GM21737 (cell line): Measurements from ENCODE around the gene NDUFB8.
"Not testable (repeated sequence)": the region's sequence is repeated elsewhere in the genome, so short reads cannot be mapped to it uniquely, and the experiment has no call there.

Experiments used
- ATAC-seq: cut with Tn5 transposase; IDR thresholded peaks from one replicate; pipeline ENCODE4 v1.9.1; 2021; ENCODE audit warnings: mild to moderate bottlenecking, moderate library complexity; ENCODE audit not compliant: unreplicated experiment

Gene NDUFB8

DNA sequence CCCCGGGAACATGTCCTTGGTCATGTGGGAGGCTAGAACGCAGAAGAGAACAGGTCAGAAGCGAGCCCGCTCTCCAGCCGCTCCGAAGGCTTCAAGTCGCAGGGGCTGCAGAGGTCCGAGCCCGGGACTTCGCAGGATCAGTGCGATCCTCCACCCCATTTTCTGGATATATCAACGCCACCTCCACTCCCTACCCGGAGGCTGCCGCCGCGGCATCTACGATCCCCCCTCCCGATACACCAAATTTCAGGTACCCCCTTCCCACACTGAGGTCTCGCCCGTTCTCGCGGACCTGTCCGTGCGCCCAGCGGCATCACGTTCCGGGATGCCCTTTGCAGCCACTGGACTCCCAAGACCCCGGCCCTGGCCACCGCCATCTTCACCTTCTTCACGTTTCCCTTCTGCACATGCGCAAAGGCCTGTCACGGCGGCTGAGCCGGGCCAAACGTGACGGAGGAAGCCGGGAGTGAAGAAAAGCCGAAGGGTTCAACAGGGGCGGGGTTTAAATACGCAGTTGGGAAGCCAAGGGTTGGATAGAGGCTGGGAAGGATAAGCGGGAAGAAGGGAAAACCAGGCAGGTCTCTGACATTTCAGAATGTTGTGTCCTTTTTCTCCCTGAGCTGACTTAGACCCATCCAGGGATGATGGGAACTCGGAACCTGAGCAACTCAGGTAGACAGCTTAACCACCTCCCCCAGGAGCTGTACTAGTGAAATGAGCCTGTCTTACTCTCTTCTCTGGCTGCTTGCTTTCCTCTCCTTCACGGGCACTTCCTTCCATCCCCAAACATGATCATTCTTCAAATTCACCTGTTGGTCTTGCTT, at the start of gene NDUFB8:
Gene NDUFB8, minus strand, starts transcription at position 397 of the 824 bp plus-strand sequence. Its CDS starts 20 bp downstream, at position 377.
- peak; percentile 66 for ATAC-seq

DNA sequence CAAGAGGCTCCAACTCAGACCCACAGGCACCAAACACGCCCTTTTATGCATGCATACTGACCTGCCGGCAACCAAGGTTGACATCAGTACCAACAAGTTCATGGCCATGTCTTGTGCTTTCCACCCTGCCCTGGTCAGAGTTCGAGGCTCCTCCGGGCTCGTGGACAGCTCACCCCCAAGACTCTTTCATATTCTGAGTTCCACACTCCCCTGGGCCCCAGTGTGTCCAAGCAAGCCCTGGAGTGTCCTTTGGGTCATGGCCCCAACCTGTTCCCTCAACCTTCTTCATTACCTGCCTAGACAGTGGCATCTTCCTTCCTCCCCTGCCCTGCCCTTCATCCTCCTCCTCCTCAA, 46.6 kb upstream of the NDUFB8 start:
- ATAC-seq, result no peak

DNA sequence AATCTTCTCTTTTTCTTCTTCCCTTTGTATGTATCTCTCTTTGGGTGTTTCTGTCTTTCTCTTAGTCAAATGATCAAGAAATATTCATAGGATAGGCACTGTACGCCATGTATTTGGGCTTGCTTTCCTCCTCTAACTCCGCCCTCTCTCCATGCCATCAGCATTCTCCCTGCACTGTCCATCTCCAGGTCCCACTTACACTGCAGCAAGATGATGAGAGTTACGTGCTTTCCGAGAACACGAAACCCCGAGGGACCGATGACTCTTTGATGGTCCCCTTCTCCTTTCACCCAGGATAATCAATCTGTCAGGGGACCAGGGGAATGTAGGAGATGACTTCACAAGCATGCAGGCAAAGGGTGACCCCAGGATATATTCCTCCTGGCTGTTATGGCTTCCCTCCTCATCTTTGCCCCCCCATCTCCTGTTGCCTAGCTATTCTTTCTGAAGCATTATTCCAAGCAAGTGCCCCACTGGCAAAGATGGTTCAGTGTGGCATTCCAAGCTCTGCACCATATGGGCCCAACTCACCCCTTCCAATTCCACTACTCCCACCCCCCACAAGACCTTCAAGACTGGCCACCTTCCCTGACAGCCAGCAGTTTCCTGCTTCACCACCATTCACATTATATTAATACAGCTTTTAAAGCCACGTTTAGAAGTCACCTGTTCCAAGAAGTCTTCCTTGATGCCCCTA, 46.1 kb upstream of the NDUFB8 start:
- no peak for ATAC-seq

DNA sequence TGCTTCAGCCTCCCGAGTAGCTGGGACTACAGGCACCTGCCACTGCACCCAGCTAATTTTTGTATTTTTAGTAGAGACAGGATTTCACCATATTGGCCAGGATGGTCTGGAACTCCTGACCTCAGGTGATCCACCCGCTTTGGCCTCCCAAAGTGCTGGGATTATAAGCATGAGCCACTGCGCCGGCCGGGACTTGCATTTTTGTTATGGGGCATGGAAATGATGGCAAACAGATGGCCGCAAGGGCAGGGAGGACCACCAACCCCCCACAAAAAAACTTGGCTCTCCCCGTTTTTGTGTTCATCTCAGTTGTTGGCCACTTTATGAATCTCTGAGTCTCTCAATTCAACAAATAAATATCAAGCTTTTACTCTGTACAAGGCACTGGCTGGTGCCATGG, 45.5 kb upstream of the NDUFB8 start:
- not testable (repeated sequence) for ATAC-seq

DNA sequence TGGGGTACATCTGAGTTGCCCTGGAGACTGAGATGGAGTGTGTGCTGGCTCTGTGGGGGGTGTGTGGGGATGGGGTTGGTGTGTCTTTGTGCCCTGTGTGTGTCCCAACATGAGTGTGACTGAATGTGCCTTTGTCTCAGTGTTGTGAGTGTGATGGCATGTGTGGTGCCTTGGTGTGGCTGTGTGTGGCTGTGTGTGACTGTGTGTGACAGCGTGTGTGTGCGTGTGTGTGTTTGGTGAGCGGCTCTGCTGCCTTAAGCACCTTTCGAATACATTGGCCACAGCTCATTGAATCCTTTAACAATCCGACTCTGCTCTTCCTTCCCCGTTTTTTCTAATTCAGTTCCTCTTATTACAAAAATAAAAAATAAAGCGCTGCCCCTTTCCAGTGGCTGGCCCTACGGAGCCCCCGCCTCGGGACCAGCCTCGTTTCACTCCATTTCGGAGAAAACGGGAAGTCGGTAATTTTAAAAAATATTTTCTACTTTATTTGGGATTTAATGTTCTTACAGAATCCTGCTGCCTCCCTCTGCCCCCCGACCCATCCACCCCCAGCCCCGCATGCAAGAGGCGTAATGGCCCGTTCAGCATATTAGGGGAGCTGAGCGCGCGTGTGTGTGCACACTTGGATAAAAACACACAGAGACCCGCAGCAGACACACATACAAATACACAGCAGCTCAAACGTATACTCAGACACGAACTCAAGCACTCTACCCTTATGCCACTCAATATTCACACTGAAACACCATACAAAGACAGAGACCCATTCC, 41.6 kb upstream of the NDUFB8 start:
- no peak for ATAC-seq

DNA sequence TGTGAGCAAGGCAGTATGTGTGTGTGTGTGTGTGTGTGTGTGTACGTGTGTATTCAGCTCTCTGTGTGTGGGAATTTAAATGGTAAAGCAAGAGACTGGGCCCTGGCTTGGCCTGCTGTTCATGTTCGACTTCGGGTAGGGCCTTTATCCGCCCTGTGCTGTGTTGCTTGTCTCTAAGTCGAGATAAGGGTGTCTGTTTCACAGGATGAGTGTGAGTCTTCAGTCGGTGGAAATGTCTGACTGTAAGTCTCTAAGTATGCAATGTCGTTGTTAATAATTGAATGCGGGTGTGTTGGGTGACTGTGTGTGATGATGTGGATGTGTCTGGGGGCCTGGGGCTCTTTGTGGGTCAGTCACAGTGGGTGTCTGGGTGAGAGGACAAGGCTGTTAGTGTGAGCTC, 40.8 kb upstream of the NDUFB8 start:
- no peak for ATAC-seq

DNA sequence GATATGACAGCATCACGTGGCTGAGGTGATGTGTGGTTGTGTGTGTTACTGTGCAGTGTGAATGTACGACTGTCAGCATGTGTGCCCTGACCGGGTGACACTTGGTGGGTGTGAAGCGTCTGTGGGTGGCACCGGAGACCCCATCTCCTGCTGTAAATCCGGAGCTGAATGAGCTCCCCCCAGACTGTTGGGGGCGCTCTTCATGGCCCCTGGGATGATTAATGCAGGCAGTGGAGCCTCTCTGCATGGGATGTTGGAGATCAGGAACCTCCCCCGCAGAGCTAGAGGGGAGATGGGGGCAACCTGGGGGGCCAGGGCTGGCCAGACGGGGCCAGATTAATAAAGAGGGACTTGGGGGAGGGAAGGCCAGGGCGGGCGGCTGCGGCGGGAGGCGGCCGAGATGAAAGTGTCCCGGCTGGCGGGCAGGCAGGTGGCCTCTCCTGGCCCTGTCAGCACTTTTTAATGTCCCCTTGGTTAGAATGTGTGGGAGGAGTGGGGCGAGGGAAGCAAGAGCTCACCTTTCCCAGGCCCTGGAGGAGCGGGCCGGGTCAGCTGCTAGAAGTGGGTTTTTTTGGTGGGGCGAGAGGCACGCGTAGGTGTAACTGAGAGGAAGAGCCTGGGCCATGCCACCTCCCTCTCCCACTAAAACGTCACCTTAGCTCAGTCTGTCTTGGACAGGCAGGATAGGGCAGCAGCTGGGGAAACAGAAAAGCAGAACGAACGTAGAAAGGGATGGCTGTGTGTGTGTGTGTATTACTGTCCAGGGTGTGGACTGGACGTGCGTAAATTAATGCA, 40.2 kb upstream of the NDUFB8 start:
- ATAC-seq, result no peak

DNA sequence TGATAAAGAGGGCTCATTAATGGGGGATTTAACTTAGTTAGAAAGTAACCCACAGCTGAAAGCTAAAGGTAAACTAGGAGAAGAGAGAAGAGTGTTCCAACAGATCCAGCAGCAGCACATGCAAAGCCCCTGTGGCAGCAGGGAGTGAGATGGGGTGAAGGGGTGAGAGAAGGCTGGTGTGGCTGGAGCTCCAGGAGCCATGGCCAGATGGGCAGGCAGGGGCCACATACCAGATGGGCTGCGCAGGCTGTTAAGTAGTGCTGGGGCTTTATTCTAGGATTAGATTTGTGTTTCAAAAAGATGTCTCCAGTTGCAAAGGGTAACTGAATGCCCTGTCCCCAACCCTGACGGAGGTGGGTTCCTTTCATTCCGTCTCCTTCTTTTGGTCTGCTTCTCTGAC, 39.2 kb upstream of the NDUFB8 start:
- ATAC-seq, result no peak

DNA sequence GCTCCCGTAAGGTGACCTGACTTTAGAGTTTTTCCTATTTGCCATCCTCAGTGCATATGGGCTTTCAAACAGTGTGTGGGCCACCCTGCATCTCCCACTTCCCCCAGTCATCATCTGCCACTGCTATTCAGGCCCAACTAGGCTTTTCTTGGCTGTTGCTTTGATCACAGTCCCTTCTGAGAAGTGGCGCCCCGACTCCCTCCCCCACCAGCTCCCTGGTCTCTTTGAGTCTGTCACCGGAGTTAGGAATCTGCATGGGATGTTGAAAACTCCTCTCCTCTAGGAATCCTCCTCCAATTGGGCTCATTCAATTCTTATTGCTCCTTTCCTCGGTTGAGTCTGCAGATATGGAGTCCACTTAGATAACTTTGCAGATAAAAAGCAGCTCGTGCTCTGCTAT, 38.2 kb upstream of the NDUFB8 start:
- no peak for ATAC-seq

DNA sequence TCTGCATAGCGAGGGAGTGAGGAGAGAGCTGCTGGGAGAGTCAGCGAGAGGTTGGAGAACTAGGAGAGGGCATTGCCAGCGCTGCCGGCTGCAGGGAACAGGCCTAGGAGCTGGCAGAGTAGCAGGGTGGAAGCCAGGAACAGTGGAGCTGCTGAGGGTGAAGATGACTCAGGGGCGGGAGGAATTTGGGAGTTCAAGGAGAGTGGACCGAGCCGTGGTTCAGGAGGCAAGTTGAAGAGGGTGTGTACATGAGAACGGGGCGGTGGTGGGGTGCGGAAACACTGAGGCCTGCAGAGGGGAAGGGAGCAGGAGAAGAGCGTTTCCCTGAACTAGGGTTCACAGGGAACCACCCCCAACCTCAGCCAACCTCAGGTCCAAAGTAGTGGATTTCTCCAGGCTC, 37.6 kb upstream of the NDUFB8 start:
- ATAC-seq, result no peak

DNA sequence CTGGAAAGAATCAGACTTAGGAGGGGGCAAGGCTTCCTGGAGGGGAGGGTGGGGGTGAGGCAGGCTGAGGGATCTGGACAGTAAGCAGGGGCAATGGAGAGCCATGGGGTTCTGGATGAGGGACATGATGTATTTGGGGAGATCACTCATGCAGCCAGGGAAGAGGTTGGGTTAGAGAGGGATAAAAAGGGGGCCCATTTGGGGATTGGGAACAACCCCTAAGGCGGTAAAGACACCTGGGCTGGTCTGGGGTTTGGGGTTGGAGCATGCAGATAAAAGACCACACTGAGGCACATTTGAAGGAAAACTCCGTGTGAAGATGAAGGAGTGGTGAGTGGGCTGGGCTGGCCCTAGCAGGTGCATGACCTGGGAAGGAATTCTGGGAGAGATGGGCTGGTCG, 36.9 kb upstream of the NDUFB8 start:
- no peak for ATAC-seq

DNA sequence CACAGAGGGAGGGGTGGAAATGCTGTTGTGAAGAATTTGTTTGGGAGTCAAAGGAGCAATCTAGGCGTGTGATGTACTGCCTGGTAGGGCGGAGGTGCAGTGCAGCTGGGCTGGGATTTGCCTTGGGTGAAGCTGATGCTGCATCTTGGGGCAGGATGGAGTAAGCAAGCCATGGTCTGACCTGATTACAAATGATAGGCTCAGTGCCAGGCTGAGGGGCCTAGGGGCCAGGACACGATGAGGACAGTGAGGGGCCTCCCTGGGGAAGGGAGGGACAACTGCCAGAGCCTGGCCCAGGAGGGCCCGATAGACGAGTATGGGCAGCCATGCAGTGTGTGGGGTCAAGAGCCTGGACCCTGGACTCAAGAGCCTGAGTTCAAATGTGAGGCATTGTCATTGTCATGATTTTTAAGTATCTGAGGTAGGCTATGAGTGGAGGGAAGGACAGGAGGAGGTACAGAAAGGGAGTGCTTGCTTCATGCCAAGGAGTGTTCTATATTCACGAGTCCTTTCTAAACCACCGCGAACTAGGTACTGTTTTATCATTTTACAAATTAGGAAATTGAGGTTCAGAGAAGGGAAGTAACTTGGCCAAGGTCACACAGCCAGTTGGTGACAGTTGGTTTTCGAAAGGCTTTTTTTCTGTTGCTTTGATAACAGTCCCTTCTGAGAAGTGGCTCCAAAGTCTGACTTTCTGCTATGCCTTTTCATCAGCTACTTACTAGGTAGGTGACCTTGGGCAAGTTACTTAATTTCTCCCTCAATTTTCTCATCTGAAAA, 35.7 kb upstream of the NDUFB8 start:
- ATAC-seq, result no peak

DNA sequence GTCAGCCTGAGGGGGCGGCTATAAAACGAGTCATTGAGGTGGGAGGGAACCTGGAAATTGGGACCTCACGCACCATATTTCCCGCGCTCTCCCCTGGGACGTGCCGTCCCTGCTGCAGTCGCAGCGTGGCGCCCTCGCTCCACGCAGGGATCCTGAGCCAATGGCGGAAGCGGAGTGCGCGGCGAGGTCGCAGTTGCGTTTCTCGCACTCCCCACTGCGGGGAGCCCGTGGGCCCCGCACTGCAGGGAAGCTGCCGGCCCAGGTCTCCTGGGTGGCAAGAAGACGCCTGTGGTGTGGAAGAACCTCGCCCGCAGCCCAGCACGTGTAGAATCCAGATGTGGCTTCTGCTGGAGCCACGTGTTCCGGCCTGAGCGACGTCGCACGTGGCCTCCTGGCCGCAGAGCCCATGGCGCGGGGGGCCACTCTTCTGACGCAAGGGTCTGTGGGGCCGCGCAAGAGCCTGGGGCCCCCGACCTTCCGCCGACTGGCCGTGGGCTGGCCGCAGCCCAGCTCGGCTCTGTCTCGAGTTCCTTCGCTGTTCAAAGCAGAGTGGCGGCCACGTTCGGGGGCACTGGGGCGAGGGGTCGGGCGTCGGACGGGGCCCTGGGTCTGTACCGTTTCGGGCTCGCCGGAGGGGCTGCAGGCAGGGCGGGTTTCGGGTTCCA, 32.5 kb upstream of the NDUFB8 start:
- peak; percentile 65 for ATAC-seq

DNA sequence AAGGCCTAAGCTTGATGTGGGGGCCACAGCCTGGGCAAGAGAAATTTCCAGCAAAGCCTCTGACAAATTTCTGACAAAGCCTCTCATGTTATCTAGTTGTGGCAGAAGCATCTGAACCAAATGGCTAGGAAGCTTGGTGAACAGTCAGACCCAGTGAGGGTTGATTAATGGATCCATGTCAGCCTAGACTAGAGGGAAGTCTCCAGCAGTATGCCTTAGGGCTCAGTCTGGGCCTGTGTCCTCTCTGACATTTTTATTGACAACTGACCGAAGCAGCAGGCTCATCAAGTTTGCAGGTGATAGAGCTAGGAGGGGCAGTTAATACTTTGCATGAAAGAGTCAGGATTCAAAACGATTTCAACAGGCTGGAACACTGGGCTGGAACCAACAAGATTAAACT, 31.3 kb upstream of the NDUFB8 start:
- ATAC-seq, result no peak

DNA sequence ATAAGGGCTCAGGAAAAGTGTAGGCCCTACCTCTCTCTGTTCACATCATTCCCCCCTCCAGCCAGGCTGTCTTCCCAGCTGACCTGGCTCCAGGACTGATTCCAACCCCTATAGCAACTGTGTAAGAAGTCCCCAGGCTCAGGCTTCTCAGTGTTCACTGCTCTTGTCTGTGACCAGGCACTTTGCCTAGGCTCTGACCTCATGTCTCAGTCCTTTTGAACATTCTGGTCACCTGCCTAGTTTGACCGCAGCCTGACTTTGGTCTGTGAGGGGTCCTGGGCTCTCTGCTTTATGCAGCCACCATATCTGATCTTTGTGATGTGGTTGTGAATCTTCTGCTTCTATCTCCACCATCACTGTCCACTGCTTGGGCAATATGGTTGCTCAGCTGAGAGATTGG, 30.6 kb upstream of the NDUFB8 start:
- no peak for ATAC-seq

DNA sequence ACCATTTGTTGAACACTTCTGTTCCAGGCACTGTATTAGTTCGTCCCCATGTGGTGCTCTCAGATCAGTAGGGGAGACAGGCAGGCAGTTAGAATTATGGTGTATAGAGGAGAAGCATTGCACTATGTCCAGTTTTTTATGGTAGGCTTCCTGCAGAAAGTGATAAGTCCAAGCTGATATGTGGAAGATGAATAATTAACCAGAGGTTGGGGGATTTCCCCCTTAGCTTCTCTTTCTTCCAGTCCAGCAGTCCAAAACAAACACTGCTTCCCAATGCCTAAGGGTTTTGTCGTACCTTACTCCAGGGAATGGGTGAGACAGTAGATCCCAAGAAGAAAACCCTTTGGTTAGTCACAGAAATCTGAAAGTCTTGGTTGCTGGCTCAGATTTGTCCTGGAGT, 25.2 kb upstream of the NDUFB8 start:
- ATAC-seq, result no peak

DNA sequence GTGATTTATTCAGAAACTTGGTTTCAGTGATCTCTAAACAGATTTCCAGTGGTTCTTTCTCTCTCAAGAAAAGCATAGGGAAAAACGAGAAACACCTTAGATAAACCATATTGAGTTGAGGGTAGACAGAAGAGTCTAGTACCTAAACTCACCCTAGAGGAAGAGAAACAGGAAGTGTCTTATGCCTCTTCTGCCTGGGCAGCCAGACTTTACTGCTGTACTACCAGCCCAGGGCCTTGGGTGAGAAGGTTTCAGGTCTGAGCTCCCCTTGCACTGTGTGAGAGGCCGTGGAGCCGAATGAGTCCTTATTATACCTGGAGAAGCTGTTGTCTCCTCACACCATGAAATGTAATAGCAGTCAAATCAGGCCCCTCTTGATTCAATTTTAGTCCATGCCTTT, 24.3 kb upstream of the NDUFB8 start:
- ATAC-seq, result no peak

DNA sequence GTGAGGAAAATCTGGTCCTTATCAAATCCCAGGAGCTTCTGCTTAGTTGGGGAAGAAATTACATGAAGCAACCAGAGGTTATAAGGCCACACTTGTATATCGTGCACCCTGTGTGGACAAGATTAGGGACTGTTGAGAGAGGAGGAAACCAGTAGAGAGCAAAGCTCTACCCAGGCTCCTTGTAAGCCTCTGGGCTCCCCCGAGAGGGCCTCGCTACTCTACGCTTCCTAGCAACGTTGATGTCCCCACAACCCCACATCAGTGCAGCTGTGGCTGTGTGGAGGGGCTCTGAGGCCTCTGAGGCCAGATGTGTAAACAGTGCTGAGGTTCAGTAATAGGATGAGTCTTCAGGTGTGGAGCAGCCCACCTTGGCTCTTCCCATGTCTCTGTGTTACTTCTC, 22.1 kb upstream of the NDUFB8 start:
- ATAC-seq, result no peak

DNA sequence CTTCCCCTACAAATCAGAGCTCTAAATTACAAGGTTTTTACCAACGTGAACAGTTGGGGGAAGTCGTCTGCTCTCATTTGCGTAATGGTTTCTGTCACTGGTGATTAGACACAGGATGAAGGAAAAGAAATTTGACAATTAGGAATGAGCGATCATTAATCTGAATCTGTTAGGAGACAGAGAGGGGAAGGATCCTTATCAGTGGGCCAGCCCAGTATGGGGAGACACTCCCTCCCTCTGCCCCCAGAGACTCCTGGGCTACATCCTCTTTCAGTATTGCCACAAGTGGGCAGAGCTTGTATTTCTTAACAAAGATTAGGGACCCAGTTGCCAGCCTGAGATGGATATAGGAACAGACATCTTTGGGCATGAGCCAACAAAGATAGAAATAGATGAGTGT, 21.5 kb upstream of the NDUFB8 start:
- ATAC-seq, result no peak

DNA sequence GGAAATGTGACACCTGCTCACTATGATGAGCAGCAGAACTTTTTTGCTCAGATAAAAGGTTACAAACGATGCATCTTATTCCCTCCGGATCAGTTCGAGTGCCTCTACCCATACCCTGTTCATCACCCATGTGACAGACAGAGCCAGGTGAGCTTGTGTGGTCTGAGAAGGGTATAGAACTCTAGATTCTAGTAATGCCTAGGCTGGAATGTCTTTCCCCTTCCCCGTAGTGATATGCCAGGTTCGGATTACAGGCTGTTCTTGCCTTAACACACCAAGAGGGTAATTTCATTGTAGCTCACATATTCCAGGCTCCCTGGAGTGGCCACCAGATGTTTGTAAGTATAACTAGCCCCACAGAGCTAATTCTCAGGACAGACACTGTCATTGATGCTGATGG, 15.3 kb upstream of the NDUFB8 start:
- ATAC-seq, result no peak
